ENCODE measurements around the gene COL18A1. TPM values are rescaled to one million over a fixed set of nuclear protein-coding genes. Genes with fewer than 3 reads are reported as not detected.

The COL18A1 gene
- total and polyA plus RNA-seq, 10 donors = 35.0 to 208 (median 86.4) TPM

DNA sequence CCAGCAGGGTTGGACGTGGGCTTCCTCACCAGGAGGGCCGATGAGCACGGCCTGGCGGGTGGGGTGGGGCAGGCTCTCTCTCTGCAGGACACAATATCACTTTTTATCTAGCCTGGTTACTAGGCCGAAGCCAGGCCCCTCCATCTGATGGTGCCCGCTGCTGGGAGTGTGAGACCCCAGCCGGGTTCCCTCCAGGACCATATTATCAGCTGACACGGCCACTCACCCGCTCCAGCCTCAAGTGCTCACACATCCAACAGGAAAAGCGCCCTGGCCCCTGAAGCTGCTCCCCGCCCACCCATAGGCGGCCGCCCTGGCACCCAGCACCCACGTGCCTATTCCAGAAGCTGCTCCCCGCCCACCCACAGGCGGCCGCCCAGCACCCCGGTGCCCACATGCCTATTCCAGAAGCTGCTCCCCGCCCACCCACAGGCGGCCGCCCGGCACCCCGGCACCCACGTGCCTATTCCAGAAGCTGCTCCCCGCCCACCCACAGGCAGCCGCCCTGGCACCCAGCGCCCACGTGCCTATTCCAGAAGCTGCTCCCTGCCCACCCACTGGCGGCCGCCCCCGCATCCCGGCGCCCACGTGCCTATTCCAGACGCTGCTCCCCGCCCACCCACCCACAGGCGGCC is 132.3 kb downstream of the COL18A1 start:
- TF ChIP-seq, protein P1, sequence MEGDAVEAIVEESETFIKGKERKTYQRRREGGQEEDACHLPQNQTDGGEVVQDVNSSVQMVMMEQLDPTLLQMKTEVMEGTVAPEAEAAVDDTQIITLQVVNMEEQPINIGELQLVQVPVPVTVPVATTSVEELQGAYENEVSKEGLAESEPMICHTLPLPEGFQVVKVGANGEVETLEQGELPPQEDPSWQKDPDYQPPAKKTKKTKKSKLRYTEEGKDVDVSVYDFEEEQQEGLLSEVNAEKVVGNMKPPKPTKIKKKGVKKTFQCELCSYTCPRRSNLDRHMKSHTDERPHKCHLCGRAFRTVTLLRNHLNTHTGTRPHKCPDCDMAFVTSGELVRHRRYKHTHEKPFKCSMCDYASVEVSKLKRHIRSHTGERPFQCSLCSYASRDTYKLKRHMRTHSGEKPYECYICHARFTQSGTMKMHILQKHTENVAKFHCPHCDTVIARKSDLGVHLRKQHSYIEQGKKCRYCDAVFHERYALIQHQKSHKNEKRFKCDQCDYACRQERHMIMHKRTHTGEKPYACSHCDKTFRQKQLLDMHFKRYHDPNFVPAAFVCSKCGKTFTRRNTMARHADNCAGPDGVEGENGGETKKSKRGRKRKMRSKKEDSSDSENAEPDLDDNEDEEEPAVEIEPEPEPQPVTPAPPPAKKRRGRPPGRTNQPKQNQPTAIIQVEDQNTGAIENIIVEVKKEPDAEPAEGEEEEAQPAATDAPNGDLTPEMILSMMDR (IDR thresholded peaks at IDR 0.05 in 8 of 11, conservative IDR thresholded peaks at IDR 0.05 in 3 of 11) = no peak
- TF ChIP-seq POLR2AphosphoS5 (IDR thresholded peaks at IDR 0.05) (no peak), POLR2A (IDR thresholded peaks at IDR 0.05) (no peak)
- peaks cover 13 to 83% (median 52%) of the 10 kb centered on the region in 6 donors for H3K4me1 ChIP-seq
- 90 to 95% (median 94%) methylated on average over 25 to 37 of the region's 37 CpGs for WGBS, 5 donors

GRCh38 chr21:45537746-45538291 is 132.9 kb downstream of the COL18A1 start:
- intact Hi-C loops (cut with DNase I; ENCODE audit: low total_unique reads) = no loop called here
- no peak for TF ChIP-seq POLR2AphosphoS5 (IDR thresholded peaks at IDR 0.05)
- TF ChIP-seq, protein P1 (IDR thresholded peaks at IDR 0.05 in 8 of 11, conservative IDR thresholded peaks at IDR 0.05 in 3 of 11) = no peak
- TF ChIP-seq POLR2A (IDR thresholded peaks at IDR 0.05) = no peak
- 91 to 97% (median 92%) methylated on average over 18 to 27 of the region's 27 CpGs for WGBS, 5 donors
- DNase-seq = peak; percentile 71
- H3K4me3 ChIP-seq = no peak overlapping the region
- peaks cover 0 to 63% (median 2%) of the 10 kb centered on the region in 6 donors for H3K36me3 ChIP-seq
- peak overlapping the region in 1 of 8 donors; percentile 9 for H3K27ac ChIP-seq
- no peaks in the 10 kb centered on the region for H3K27me3 ChIP-seq (replicated peaks in 1 of 7)
- H3K4me1 ChIP-seq = peaks cover 13 to 80% (median 48%) of the 10 kb centered on the region in 6 donors
- no peaks in the 10 kb centered on the region for H3K9me3 ChIP-seq

More for the DNA sequence above, 132.3 kb downstream of the COL18A1 start:
- intact Hi-C loops (cut with DNase I; ENCODE audit: low total_unique reads) = no loop called here
- Histone ChIP-seq H3K27me3 (replicated peaks in 1 of 7) (no peaks in the 10 kb centered on the region), H3K36me3 (peaks cover 0 to 63% (median 2%) of the 10 kb centered on the region in 6 donors), H3K4me3 (no peak overlapping the region), H3K27ac (peak overlapping the region in 3 of 8 donors; percentile 7 to 92 (median 90)), H3K9me3 (no peaks in the 10 kb centered on the region)
- peak; percentile 71 for DNase-seq

DNA sequence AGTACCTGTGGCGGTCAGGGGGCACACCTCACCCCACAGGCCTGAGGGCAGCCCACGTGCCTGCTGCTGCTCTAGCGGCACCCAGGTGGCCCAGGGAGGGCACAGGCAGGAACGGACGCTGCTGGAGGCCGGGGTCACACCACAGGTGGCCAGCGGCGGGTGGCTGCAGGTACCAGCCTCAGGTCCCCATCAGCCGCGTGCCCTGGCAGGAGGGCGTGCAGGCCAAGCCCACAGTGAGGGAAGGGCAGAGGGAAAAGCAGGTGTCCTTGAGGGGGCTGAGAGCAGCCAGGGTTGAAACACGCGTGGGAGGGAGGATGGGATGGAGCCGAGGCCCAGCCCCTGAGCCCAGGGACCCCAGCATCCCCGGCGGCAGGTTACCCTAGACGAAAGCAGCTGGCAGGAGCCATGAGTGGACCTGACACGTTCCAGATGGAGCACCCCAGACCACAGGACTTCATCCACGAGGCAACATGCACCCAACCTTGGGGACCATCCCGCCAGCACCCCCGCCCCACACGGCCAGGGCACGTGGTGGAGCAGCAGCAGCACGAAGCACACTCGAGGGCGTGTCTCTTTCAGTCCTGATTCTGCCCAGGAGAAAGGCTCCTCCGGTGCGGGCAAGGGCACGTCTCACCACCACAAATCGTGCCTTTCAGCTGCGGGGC is 133.5 kb downstream of the COL18A1 start:
- DNase-seq = peak; percentile 77
- TF ChIP-seq POLR2A (IDR thresholded peaks at IDR 0.05) (no peak), POLR2AphosphoS5 (IDR thresholded peaks at IDR 0.05) (no peak)
- TF ChIP-seq, protein P1 (IDR thresholded peaks at IDR 0.05 in 8 of 11, conservative IDR thresholded peaks at IDR 0.05 in 3 of 11) = no peak
- no peak overlapping the region for H3K4me3 ChIP-seq
- WGBS, 5 donors = 88 to 96% (median 94%) methylated on average over 13 to 31 of the region's 31 CpGs
- H3K27ac ChIP-seq = peak overlapping the region in 1 of 8 donors; percentile 9
- H3K4me1 ChIP-seq = peaks cover 6 to 80% (median 47%) of the 10 kb centered on the region in 6 donors
- H3K9me3 ChIP-seq = no peaks in the 10 kb centered on the region
- no peaks in the 10 kb centered on the region for H3K27me3 ChIP-seq (replicated peaks in 1 of 7)
- intact Hi-C loops (cut with DNase I; ENCODE audit: low total_unique reads) = no loop called here
- peaks cover 0 to 62% (median 2%) of the 10 kb centered on the region in 6 donors for H3K36me3 ChIP-seq

All from spleen (tissue), 11 donors.